ENCODE data around the gene FOXO1. TPM values are rescaled to one million over a fixed set of nuclear protein-coding genes. Genes with fewer than 3 reads are reported as not detected.

The FOXO1 gene
- total and polyA plus RNA-seq, 9 of the 15 experiments (the other 6 are each of a cell fraction or from before 2014, with no cell fraction given) = 0.04 to 0.73 (median 0.20) TPM

- no peak for TF ChIP-seq CTCFL (IDR thresholded peaks at IDR 0.05; ENCODE audit: borderline replicate concordance, insufficient read depth, low read depth, low read length, poor library complexity, severe bottlenecking)
- TF ChIP-seq RBM15 (IDR thresholded peaks at IDR 0.05; ENCODE audit: insufficient read depth, low read length) = no peak
- TF ChIP-seq EHMT2 (IDR thresholded peaks at IDR 0.05) = no peak
- TF ChIP-seq NFIX (CRISPR knock-in tag; IDR thresholded peaks at IDR 0.05; ENCODE audit: low read depth) = no peak
- no peak for TF ChIP-seq AFF4 (CRISPR knock-in tag; IDR thresholded peaks at IDR 0.05)
- no peak for TF ChIP-seq ZNF253 (CRISPR knock-in tag; conservative IDR thresholded peaks at IDR 0.05)
- no peak for TF ChIP-seq ZNF75A (CRISPR knock-in tag; IDR thresholded peaks at IDR 0.05)
These were observed 50.8 kb downstream of the FOXO1 start (continued) for GRCh38 chr13:40615619-40616018.
